GM12878 (cell line): ENCODE data around the gene AVP. TPM values are rescaled to one million over a fixed set of nuclear protein-coding genes. Genes with fewer than 3 reads are reported as not detected.

ENCODE experiments used
- ATAC-seq: fragments of 200-7000 bp; cut with Tn5 transposase; 3 replicates; pipeline ENCODE4 v1.9.1; 2020; ENCODE audit warnings: mild to moderate bottlenecking, moderate library complexity
- BruUV-seq: library from RNA; stranded (reverse); fragments of 400-500 nt; replicated peaks from 2 replicates; lab custom pipeline; 2021; lab: Mats Ljungman, UMichigan
- CTCF ChIA-PET: fragments of 300-600 bp; sonication (Branson Sonifier 250); formaldehyde crosslinking; extraction: SDS; loops from one replicate; lab custom pipeline; 2021; ENCODE audit warnings: inconsistent platforms; lab: Yijun Ruan, JAX
- POLR2A ChIA-PET: fragments of 350-600 bp; formaldehyde crosslinking; extraction: SDS; loops from one replicate; lab custom pipeline; 2021; ENCODE audit warnings: inconsistent platforms; lab: Charles Lee
- RAD21 ChIA-PET: fragments of 300-600 bp; sonication (Branson Sonifier 250); formaldehyde crosslinking; loops from one replicate; lab custom pipeline; 2023; ENCODE audit warnings: antibody characterized with exemption; ENCODE audit not compliant: unreplicated experiment; lab: Charles Lee
- SMC1A ChIA-PET: fragments of 300-600 bp; sonication (Branson Sonifier 250); formaldehyde crosslinking; loops from one replicate; lab custom pipeline; 2023; ENCODE audit not compliant: unreplicated experiment, uncharacterized antibody; lab: Charles Lee
- DNase-seq: peaks from one replicate; pipeline ENCODE4 v3.0.0-alpha.2; 2011; ENCODE audit warnings: low read depth, low spot score
- FAIRE-seq: peaks from 3 replicates; lab custom pipeline; 2011; peaks lifted over from hg19 to GRCh38; lab: Jason Lieb, UNC
- H2AFZ ChIP-seq: 2 replicates; pipeline ENCODE4 v1.6.0; 2011; ENCODE audit warnings: low read depth, low read length, control low read depth; ENCODE audit not compliant: control insufficient read depth
- H3K27ac ChIP-seq: 2 replicates; pipeline ENCODE4 v1.5.1; 2011; ENCODE audit warnings: control low read depth; ENCODE audit not compliant: control insufficient read depth, insufficient read depth
- H3K27me3 ChIP-seq, 2 experiments: replicated peaks in 1 of 2; 2 replicates each; pipeline versions ENCODE4 v1.6.0 to v1.6.1; 2011; ENCODE audit warnings: low read length in 1 of 2; ENCODE audit not compliant: control insufficient read depth in 2 of 2, insufficient read depth in 2 of 2
- H3K36me3 ChIP-seq, 2 experiments: 2 replicates each; pipeline ENCODE4 v1.5.1; 2011; ENCODE audit warnings: low read length in 1 of 2; ENCODE audit not compliant: control insufficient read depth in 2 of 2, insufficient read depth in 2 of 2
- H3K4me1 ChIP-seq: 2 replicates; pipeline ENCODE4 v1.6.1; 2011; ENCODE audit warnings: mild to moderate bottlenecking, low read length, moderate library complexity, mixed read lengths; ENCODE audit not compliant: control insufficient read depth, insufficient read depth
- H3K4me2 ChIP-seq: 2 replicates; pipeline ENCODE4 v1.6.0; 2011; ENCODE audit warnings: control low read depth; ENCODE audit not compliant: control insufficient read depth, insufficient read depth
- H3K4me3 ChIP-seq: fragments of 200-600 bp; sonication (generic); 2 replicates; pipeline ENCODE4 v1.5.1; 2016
- H3K79me2 ChIP-seq: 2 replicates; pipeline ENCODE4 v1.6.0; 2011; ENCODE audit warnings: low read length; ENCODE audit not compliant: control insufficient read depth, insufficient read depth
- H3K9ac ChIP-seq: 2 replicates; pipeline ENCODE4 v1.8.0; 2011; ENCODE audit warnings: low read length, control low read depth, mixed read lengths; ENCODE audit not compliant: control insufficient read depth, insufficient read depth
- H3K9me3 ChIP-seq: replicated peaks from 3 replicates; pipeline ENCODE4 v1.5.1; 2011; ENCODE audit warnings: mild to moderate bottlenecking, low read length; ENCODE audit not compliant: control insufficient read depth, insufficient read depth
- H4K20me1 ChIP-seq: 2 replicates; pipeline ENCODE4 v1.6.0; 2011; ENCODE audit not compliant: control insufficient read depth, insufficient read depth
- ATF7 ChIP-seq: fragments of 450-650 bp; IDR thresholded peaks from 2 replicates; pipeline ENCODE4 v1.6.1; 2016; ENCODE audit warnings: low read depth, mild to moderate bottlenecking
- BACH1 ChIP-seq: fragments of 450-650 bp; IDR thresholded peaks from 2 replicates; pipeline ENCODE4 v1.6.1; 2017; ENCODE audit warnings: mild to moderate bottlenecking, borderline replicate concordance
- CBFB ChIP-seq: IDR thresholded peaks from 2 replicates; pipeline ENCODE4 v1.6.1; 2016; ENCODE audit warnings: antibody characterized with exemption, low read depth
- CEBPB ChIP-seq, 2 experiments: fragments of 150-350 bp in 1 of 2; IDR thresholded peaks; 2 replicates each; pipeline ENCODE4 v1.6.1; 2012 to 2014; ENCODE audit warnings: low read depth in 2 of 2, low read length in 2 of 2, borderline replicate concordance in 1 of 2, inconsistent platforms in 1 of 2
- ESRRA ChIP-seq: IDR thresholded peaks from 2 replicates; pipeline ENCODE4 v1.6.1; 2012; ENCODE audit warnings: mild to moderate bottlenecking, low read length, improper control_type of control experiment
- FOS ChIP-seq: IDR thresholded peaks from 3 replicates; pipeline ENCODE4 v1.6.1; 2011; ENCODE audit warnings: borderline replicate concordance; ENCODE audit not compliant: insufficient read length; ENCODE audit errors: extremely low read depth
- HDAC6 ChIP-seq: fragments of 200-600 bp; sonication (generic); IDR thresholded peaks from one replicate; pipeline ENCODE4 v1.8.0; 2017; ENCODE audit warnings: antibody characterized with exemption; ENCODE audit not compliant: unreplicated experiment
- KAT2A ChIP-seq: conservative IDR thresholded peaks from 2 replicates; pipeline ENCODE4 v1.6.1; 2011; ENCODE audit warnings: low read depth, low read length; ENCODE audit not compliant: control insufficient read depth
- MAX ChIP-seq: IDR thresholded peaks from 2 replicates; pipeline ENCODE4 v1.6.1; 2012; ENCODE audit warnings: low read depth, low read length, improper control_type of control experiment
- NFYB ChIP-seq: IDR thresholded peaks from 2 replicates; pipeline ENCODE4 v1.6.1; 2011; ENCODE audit warnings: low read depth, mild to moderate bottlenecking, low read length, improper control_type of control experiment, moderate library complexity; ENCODE audit not compliant: insufficient read depth
- POLR2A ChIP-seq: IDR thresholded peaks from 2 replicates; pipeline ENCODE4 v1.6.1; 2011; ENCODE audit warnings: low read depth, mild to moderate bottlenecking, low read length
- SIN3A ChIP-seq: IDR thresholded peaks from 2 replicates; pipeline ENCODE4 v1.6.1; 2012; ENCODE audit warnings: low read depth, low read length, improper control_type of control experiment
- SMARCA5 ChIP-seq: fragments of 450-650 bp; IDR thresholded peaks from 2 replicates; pipeline ENCODE4 v1.6.1; 2017; ENCODE audit warnings: mild to moderate bottlenecking
- SUZ12 ChIP-seq: fragments of 200-600 bp; sonication (generic); IDR thresholded peaks from one replicate; pipeline ENCODE4 v1.6.1; 2018; ENCODE audit warnings: antibody characterized with exemption, mild to moderate bottlenecking; ENCODE audit not compliant: unreplicated experiment
- TCF12 ChIP-seq: IDR thresholded peaks from 2 replicates; pipeline ENCODE4 v1.6.1; 2011; ENCODE audit warnings: low read depth, mild to moderate bottlenecking, low read length
- YBX1 ChIP-seq: fragments of 450-650 bp; IDR thresholded peaks from 2 replicates; pipeline ENCODE4 v1.6.1; 2016; ENCODE audit warnings: antibody characterized with exemption
- YY1 ChIP-seq: IDR thresholded peaks from 2 replicates; pipeline ENCODE4 v1.6.1; 2011; ENCODE audit warnings: low read depth, mild to moderate bottlenecking, low read length
- ZZZ3 ChIP-seq: IDR thresholded peaks from 2 replicates; pipeline ENCODE4 v1.6.1; 2011; ENCODE audit warnings: low read depth; ENCODE audit not compliant: control insufficient read depth, insufficient read length
- WGBS: methylation state at CpG from one replicate; pipeline ENCODE4 v1.1.6; 2016; ENCODE audit warnings: low lambda C conversion rate; ENCODE audit not compliant: insufficient replicate concordance, insufficient coverage; ENCODE audit errors: missing lambda C conversion rate; 5-methylcytosine and 5-hydroxymethylcytosine counted together
- in situ Hi-C: fragments of 300-500 bp; cut with MboI; formaldehyde crosslinking; loops from 9 replicates; pipeline ENCODE4 v1.14.3; 2018; ENCODE audit warnings: mixed read lengths
- intact Hi-C: fragments of 100-400 bp; cut with micrococcal nuclease; formaldehyde crosslinking; loops from one replicate; pipeline ENCODE4 v1.14.2; 2022; ENCODE audit not compliant: unreplicated experiment
- polyA plus RNA-seq, 11 experiments: library from polyadenylated mRNA; depleted of rRNA in 4 of 11; unstranded in 6 of 11; stranded (reverse) in 5 of 11; fragments of >200 nt; fragmentation: Nextera tagmentation in 4 of 11; fragmentation: Illumina TruSeq in 1 of 11; extraction: Ambion mirVana in 4 of 11; extraction: Trizol in 1 of 11; gene quantifications; 1 replicate in 1 of 11; 2 replicates in 10 of 11; pipeline versions ENCODE4 v1.2.1 to v1.2.3, GENCODE V29; 2011 to 2016; ENCODE audit warnings: inconsistent platforms in 2 of 11, missing spikeins in 2 of 11, low read depth in 1 of 11
- total RNA-seq, 4 experiments: library from RNA; depleted of rRNA in 3 of 4; stranded (reverse); fragments of >200 nt in 3 of 4; fragmentation: Illumina TruSeq in 1 of 4; extraction: Trizol in 1 of 4; gene quantifications; 2 replicates each; pipeline versions ENCODE4 v1.2.1 to v1.2.3, GENCODE V29; 2013 to 2021

The AVP gene
- total and polyA plus RNA-seq, 10 of the 15 experiments (the other 5 are each of a cell fraction or from before 2014, with no cell fraction given): not detected

GRCh38 chr20:3071610-3072529 lies 12.7 kb downstream of the AVP start, which contains the start of gene OXT:
OXT (plus strand) TSS chr20:3071620; CDS start chr20:3071656, 36 bp downstream.
- ATAC-seq: no peak
- POLR2A ChIA-PET: no interaction called here
- no peak within 1 kb of the TSS for H3K27ac ChIP-seq

DNA sequence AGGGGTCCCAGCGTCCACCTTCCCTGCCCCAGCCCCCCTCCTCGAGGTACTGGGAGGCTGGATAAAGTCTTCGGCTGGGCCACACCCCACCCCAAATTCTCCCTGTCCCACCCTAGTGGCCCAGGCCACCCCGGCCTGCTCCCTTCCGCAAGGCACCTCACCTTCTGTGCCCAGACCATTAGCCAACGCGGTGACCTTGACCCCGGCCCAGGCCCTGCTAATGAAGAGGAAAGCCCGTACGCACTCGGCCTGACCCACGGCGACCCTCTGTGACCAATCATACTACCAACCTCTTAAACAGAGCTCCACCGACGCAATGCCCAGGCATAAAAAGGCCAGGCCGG lies 13.3 kb downstream of the AVP start:
- no peaks in the 10 kb centered on the region; the same call in 2 of the 3 replicates for H3K9me3 ChIP-seq
- no peaks in the 10 kb centered on the region for H3K36me3 ChIP-seq
- TF ChIP-seq MAX (no peak), SIN3A (no peak), BACH1 (no peak), SMARCA5 (no peak), YBX1 (no peak), KAT2A (no peak), NFYB (no peak), TCF12 (no peak), POLR2A (no peak), YY1 (no peak), FOS (no peak), CEBPB (IDR thresholded peaks at IDR 0.05; ENCODE audit: borderline replicate concordance in 1 of 2, low read depth in 2 of 2, low read length in 2 of 2) (no peak), ATF7 (no peak), CBFB (no peak), ZZZ3 (no peak), ESRRA (no peak)
- TF ChIP-seq, all 136 proteins: peak for 0
- ChIA-PET POLR2A (no interaction called here), CTCF (no interaction called here), SMC1A (no interaction called here), RAD21 (no interaction called here)
- intact Hi-C loops (no loop called here), in situ Hi-C loops (no loop called here)
- no peak for FAIRE-seq
- Histone ChIP-seq H3K27ac (no peak overlapping the region), H3K79me2 (no peaks in the 10 kb centered on the region), H4K20me1 (no peaks in the 10 kb centered on the region), H3K9ac (no peak overlapping the region), H3K4me1 (peaks cover 14% of the 10 kb centered on the region), H3K27me3 (peaks cover 0 to 2% of the 10 kb centered on the region in 2 experiments; a peak in 3 of 4 replicates), H2AFZ (no peak overlapping the region), H3K4me3 (no peak overlapping the region), H3K4me2 (no peak overlapping the region)
- no peak for DNase-seq
- BruUV-seq: no TSS peak
- 79% methylated on average over 13 of the region's 16 CpGs for WGBS
- ATAC-seq: no peak

More at GRCh38 chr20:3071610-3072529, 12.7 kb downstream of the AVP start, which contains the start of gene OXT:
- no peak for FAIRE-seq
- no TSS peak for BruUV-seq
- no peak for DNase-seq
- Histone ChIP-seq H3K4me3 (peak within 1 kb of the TSS; percentile 47; the same call in 1 of the 2 replicates), H4K20me1 (no peaks in the 10 kb centered on the region), H3K79me2 (no peaks in the 10 kb centered on the region), H3K4me1 (peaks cover 14% of the 10 kb centered on the region), H2AFZ (peak within 1 kb of the TSS; percentile 12; the same call in 1 of the 2 replicates), H3K9ac (no peak within 1 kb of the TSS), H3K9me3 (no peaks in the 10 kb centered on the region; the same call in 2 of the 3 replicates), H3K27me3 (peaks cover 0 to 2% of the 10 kb centered on the region in 2 experiments; a peak in 3 of 4 replicates), H3K4me2 (peak within 1 kb of the TSS; percentile 48; the same call in 1 of the 2 replicates), H3K36me3 (no peaks in the 10 kb centered on the region)
- ChIA-PET CTCF (no interaction called here), SMC1A (no interaction called here), RAD21 (no interaction called here)
- in situ Hi-C loops: no loop called here
- no peak for TF ChIP-seq HDAC6
- TF ChIP-seq SUZ12: peak; percentile 19
- WGBS: 32% methylated on average over 85 of the region's 95 CpGs
- intact Hi-C loops: no loop called here
